SH-SY5Y (cell line): ENCODE measurements around the gene NPM1.

Experiments
- GATA2 ChIP-seq: IDR thresholded peaks from 2 replicates; pipeline ENCODE4 v1.6.1; 2011; ENCODE audit warnings: mild to moderate bottlenecking, low read depth, low read length
- GATA3 ChIP-seq: IDR thresholded peaks from 2 replicates; pipeline ENCODE4 v1.6.1; 2011; ENCODE audit warnings: low read depth, mild to moderate bottlenecking, low read length, moderate library complexity

NPM1 gene

GRCh38 chr5:171445644-171446516 is 58.2 kb downstream of the NPM1 start:
- TF ChIP-seq GATA3 = no peak
- TF ChIP-seq GATA2 = no peak

- TF ChIP-seq GATA2 (no peak), GATA3 (no peak)
Measured at GRCh38 chr5:171447226-171447625, 59.6 kb downstream of the NPM1 start.

- no peak for TF ChIP-seq GATA2
- TF ChIP-seq GATA3 = no peak
Measured at GRCh38 chr5:171449426-171449825, 61.8 kb downstream of the NPM1 start.

GRCh38 chr5:171450423-171451331 is 63.0 kb downstream of the NPM1 start:
- TF ChIP-seq GATA3 (no peak), GATA2 (no peak)

- TF ChIP-seq GATA3 (no peak), GATA2 (no peak)
Measured at GRCh38 chr5:171451421-171451820, 63.8 kb downstream of the NPM1 start.

GRCh38 chr5:171453056-171453725 is 65.5 kb downstream of the NPM1 start:
- TF ChIP-seq GATA3 = no peak
- TF ChIP-seq GATA2 = no peak

GRCh38 chr5:171453988-171454387 is 66.3 kb downstream of the NPM1 start:
- TF ChIP-seq GATA2 (no peak), GATA3 (no peak)

- TF ChIP-seq GATA3 = no peak
- TF ChIP-seq GATA2 = no peak
Measured at GRCh38 chr5:171454549-171454948, 66.9 kb downstream of the NPM1 start.

- no peak for TF ChIP-seq GATA2
Measured at GRCh38 chr5:171455522-171455921, 67.9 kb downstream of the NPM1 start.

GRCh38 chr5:171457208-171457981 is 69.7 kb downstream of the NPM1 start:
- no peak for TF ChIP-seq GATA3
- no peak for TF ChIP-seq GATA2

- TF ChIP-seq GATA3 (no peak), GATA2 (no peak)
Measured at GRCh38 chr5:171459839-171460238, 72.2 kb downstream of the NPM1 start.
